ENCODE data around the gene TNN. TPM values are rescaled to one million over a fixed set of nuclear protein-coding genes. Genes with fewer than 3 reads are reported as not detected.
"Not testable (repeated sequence)": the region's sequence is repeated elsewhere in the genome, so short reads cannot be mapped to it uniquely, and the experiment has no call there.

TNN gene
- total and polyA plus RNA-seq, 7 donors, result 0.03 to 0.36 (median 0.28) TPM; not detected in 2

- H3K36me3 ChIP-seq; H3K27me3 ChIP-seq; H3K4me1 ChIP-seq; intact Hi-C loops (cut with DNase I); H3K4me3 ChIP-seq; DNase-seq; H3K27ac ChIP-seq; H3K9me3 ChIP-seq: not testable (repeated sequence)
- 96% methylated on average over 25 of the region's 25 CpGs for WGBS, 2 donors
Measured at GRCh38 chr1:175108331-175108820, 40.7 kb downstream of the TNN start.

- TF ChIP-seq CTCF (IDR thresholded peaks at IDR 0.05) (no peak), POLR2AphosphoS5 (IDR thresholded peaks at IDR 0.05) (no peak), EP300 (IDR thresholded peaks at IDR 0.05) (no peak), POLR2A (IDR thresholded peaks at IDR 0.05) (no peak)
- 76 to 81% methylated on average over 2 of the region's 2 CpGs for WGBS, 2 donors
- no peak overlapping the region for H3K27ac ChIP-seq
- no peaks in the 10 kb centered on the region for H3K27me3 ChIP-seq
- no peaks in the 10 kb centered on the region for H3K4me1 ChIP-seq
- intact Hi-C loops (cut with DNase I), result no loop called here
- no peaks in the 10 kb centered on the region for H3K36me3 ChIP-seq
- peaks cover 4 to 6% (median 5%) of the 10 kb centered on the region in 4 donors for H3K9me3 ChIP-seq
- H3K4me3 ChIP-seq, result no peak overlapping the region
- DNase-seq, result no peak
Measured at GRCh38 chr1:175114996-175115395, 47.4 kb downstream of the TNN start.

- Histone ChIP-seq H3K4me1 (no peaks in the 10 kb centered on the region), H3K4me3 (no peak overlapping the region), H3K9me3 (peaks cover 4 to 6% (median 5%) of the 10 kb centered on the region in 4 donors), H3K27me3 (no peaks in the 10 kb centered on the region), H3K36me3 (no peaks in the 10 kb centered on the region), H3K27ac (no peak overlapping the region)
- intact Hi-C loops (cut with DNase I), result no loop called here
- TF ChIP-seq EP300 (IDR thresholded peaks at IDR 0.05), result no peak
- TF ChIP-seq POLR2A (IDR thresholded peaks at IDR 0.05), result no peak
- no peak for TF ChIP-seq POLR2AphosphoS5 (IDR thresholded peaks at IDR 0.05)
- no peak for DNase-seq
- WGBS, 2 donors, result 85 to 90% methylated on average over 1 of the region's 1 CpG
Measured at GRCh38 chr1:175116210-175116798, 48.7 kb downstream of the TNN start.

- H3K27ac ChIP-seq, result no peak overlapping the region
- 74 to 81% methylated on average over 11 of the region's 11 CpGs for WGBS, 2 donors
- H3K4me3 ChIP-seq, result no peak overlapping the region
- no peak for TF ChIP-seq POLR2AphosphoS5 (IDR thresholded peaks at IDR 0.05)
- no peaks in the 10 kb centered on the region for H3K4me1 ChIP-seq
- H3K36me3 ChIP-seq, result no peaks in the 10 kb centered on the region
- no peak for DNase-seq
- no peaks in the 10 kb centered on the region for H3K27me3 ChIP-seq
- peaks cover 4 to 6% (median 5%) of the 10 kb centered on the region in 4 donors for H3K9me3 ChIP-seq
- intact Hi-C loops (cut with DNase I), result no loop called here
Measured at GRCh38 chr1:175116903-175117302, 49.3 kb downstream of the TNN start.

- Histone ChIP-seq H3K27me3 (no peaks in the 10 kb centered on the region), H3K9me3 (peaks cover 0 to 3% (median 0%) of the 10 kb centered on the region in 4 donors), H3K4me3 (no peak overlapping the region), H3K4me1 (no peaks in the 10 kb centered on the region), H3K36me3 (no peaks in the 10 kb centered on the region), H3K27ac (no peak overlapping the region)
- intact Hi-C loops (cut with DNase I), result no loop called here
- no peak for TF ChIP-seq POLR2A (IDR thresholded peaks at IDR 0.05)
- TF ChIP-seq CTCF (IDR thresholded peaks at IDR 0.05), result no peak
- no peak for TF ChIP-seq POLR2AphosphoS5 (IDR thresholded peaks at IDR 0.05)
- TF ChIP-seq EP300 (IDR thresholded peaks at IDR 0.05), result no peak
- 83 to 86% methylated on average over 13 of the region's 13 CpGs for WGBS, 2 donors
- DNase-seq, result no peak
Measured at GRCh38 chr1:175118375-175119367, 51.0 kb downstream of the TNN start.

- Histone ChIP-seq H3K27ac (no peak overlapping the region), H3K4me3 (no peak overlapping the region), H3K4me1 (peaks cover 0 to 5% (median 0%) of the 10 kb centered on the region in 4 donors), H3K27me3 (no peaks in the 10 kb centered on the region), H3K9me3 (no peaks in the 10 kb centered on the region), H3K36me3 (no peaks in the 10 kb centered on the region)
- TF ChIP-seq CTCF (IDR thresholded peaks at IDR 0.05) (no peak), POLR2AphosphoS5 (IDR thresholded peaks at IDR 0.05) (no peak), EP300 (IDR thresholded peaks at IDR 0.05) (no peak), POLR2A (IDR thresholded peaks at IDR 0.05) (no peak)
- intact Hi-C loops (cut with DNase I), result loop anchor here (10.0 kb wide), 1 partner anchor 1096 kb away; the partner anchor contains the start of gene RC3H1
- WGBS, 2 donors, result 88 to 94% methylated on average over 1 of the region's 1 CpG
- no peak for DNase-seq
Measured at GRCh38 chr1:175120511-175120910, 52.9 kb downstream of the TNN start.

Data from sigmoid colon (tissue), 7 donors.